GM12874 (cell line): Measurements from ENCODE around the gene KCNAB1.

ENCODE experiments used
- TF ChIP-seq, protein P1 (sequence below): IDR thresholded peaks from 2 replicates; pipeline ENCODE4 v1.5.1; 2011; ENCODE audit warnings: low read depth, mild to moderate bottlenecking, control low read depth, low read length, moderate library complexity; ENCODE audit not compliant: insufficient read depth

KCNAB1 gene

GRCh38 chr3:156460206-156460611 lies 339.8 kb downstream of the KCNAB1 start:
- TF ChIP-seq, protein P1, sequence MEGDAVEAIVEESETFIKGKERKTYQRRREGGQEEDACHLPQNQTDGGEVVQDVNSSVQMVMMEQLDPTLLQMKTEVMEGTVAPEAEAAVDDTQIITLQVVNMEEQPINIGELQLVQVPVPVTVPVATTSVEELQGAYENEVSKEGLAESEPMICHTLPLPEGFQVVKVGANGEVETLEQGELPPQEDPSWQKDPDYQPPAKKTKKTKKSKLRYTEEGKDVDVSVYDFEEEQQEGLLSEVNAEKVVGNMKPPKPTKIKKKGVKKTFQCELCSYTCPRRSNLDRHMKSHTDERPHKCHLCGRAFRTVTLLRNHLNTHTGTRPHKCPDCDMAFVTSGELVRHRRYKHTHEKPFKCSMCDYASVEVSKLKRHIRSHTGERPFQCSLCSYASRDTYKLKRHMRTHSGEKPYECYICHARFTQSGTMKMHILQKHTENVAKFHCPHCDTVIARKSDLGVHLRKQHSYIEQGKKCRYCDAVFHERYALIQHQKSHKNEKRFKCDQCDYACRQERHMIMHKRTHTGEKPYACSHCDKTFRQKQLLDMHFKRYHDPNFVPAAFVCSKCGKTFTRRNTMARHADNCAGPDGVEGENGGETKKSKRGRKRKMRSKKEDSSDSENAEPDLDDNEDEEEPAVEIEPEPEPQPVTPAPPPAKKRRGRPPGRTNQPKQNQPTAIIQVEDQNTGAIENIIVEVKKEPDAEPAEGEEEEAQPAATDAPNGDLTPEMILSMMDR = no peak

DNA sequence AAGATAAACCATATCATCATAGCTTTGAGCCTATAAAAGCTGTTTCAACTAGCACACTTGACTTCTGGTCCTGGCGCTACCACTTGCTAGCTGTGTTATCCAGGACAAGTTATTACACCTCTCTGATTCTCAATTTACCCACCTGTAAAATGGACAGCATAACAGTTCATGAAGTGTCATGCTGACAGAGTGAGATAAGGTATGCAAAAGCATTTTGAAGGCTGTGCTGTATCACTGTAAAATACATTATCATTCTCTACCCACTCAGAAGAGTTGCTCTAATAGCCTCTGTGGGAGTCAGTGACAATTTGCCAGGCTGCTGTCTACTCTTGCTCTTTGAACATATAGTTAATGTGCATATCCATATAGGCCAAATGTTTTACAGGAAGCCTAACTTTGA lies 341.5 kb downstream of the KCNAB1 start:
- TF ChIP-seq, protein P1 = no peak

DNA sequence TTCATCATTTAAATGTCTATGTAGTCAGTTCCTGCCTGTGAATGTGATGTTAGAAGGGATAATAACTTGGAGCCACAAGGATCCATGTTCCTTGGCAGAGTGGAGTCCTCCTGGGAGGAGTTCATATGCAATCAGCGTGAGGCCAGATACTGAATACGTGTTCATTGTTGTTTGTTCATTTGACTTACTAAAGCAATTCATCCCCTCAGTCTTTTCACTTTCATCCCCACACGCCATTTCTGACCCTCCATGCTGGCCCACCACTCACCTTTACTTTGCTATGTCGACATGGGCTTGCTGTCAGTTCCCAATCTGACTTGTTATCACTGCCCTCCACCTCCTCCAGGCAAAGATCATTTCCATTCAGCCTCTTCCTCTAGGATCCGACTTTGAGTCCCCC lies 342.7 kb downstream of the KCNAB1 start:
- TF ChIP-seq, protein P1 = no peak

- TF ChIP-seq, protein P1 = no peak
Measured at GRCh38 chr3:156465194-156465593, 344.8 kb downstream of the KCNAB1 start.

- TF ChIP-seq, protein P1 = no peak
Measured at GRCh38 chr3:156469456-156469855, 349.1 kb downstream of the KCNAB1 start.

- TF ChIP-seq, protein P1 = no peak
Measured at GRCh38 chr3:156471431-156471830, 351.1 kb downstream of the KCNAB1 start.

DNA sequence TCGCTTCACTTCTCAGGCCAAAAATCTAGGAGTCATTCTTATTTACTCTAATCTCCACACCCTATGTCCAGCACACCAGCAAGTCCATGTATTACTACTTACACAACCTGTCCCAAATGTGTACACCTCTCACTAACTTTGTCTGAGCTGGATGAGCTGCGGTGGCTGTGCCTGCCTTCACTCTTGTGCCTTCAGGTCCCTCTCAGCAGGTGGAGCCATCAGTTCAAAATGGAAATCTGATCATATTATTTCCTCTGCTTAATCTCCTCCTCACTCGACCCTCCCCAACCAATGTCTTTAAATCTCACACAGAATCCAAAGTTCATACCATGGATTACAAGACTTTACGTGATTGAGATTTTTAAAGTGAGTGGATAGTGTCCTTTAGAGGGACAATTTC lies 351.8 kb downstream of the KCNAB1 start:
- TF ChIP-seq, protein P1 = peak; percentile 20; the same call in 1 of the 2 replicates

- TF ChIP-seq, protein P1 = no peak
Measured at GRCh38 chr3:156472684-156473083, 352.3 kb downstream of the KCNAB1 start.
